HG02798 (cell line): Measurements from ENCODE around the gene ZKSCAN5.
A peak's percentile ranks its signal among the peaks of the same experiment; 100 is the strongest.

Source experiments
- ATAC-seq: cut with Tn5 transposase; IDR thresholded peaks from one replicate; pipeline ENCODE4 v1.9.1; 2021; ENCODE audit warnings: mild to moderate bottlenecking; ENCODE audit not compliant: unreplicated experiment, poor library complexity

Gene ZKSCAN5

GRCh38 chr7:99504603-99505323, at the start of gene ZKSCAN5:
ZKSCAN5 (plus strand) TSS chr7:99504662; CDS start chr7:99506045, 1,383 bp downstream.
- peak; percentile 81 for ATAC-seq

DNA sequence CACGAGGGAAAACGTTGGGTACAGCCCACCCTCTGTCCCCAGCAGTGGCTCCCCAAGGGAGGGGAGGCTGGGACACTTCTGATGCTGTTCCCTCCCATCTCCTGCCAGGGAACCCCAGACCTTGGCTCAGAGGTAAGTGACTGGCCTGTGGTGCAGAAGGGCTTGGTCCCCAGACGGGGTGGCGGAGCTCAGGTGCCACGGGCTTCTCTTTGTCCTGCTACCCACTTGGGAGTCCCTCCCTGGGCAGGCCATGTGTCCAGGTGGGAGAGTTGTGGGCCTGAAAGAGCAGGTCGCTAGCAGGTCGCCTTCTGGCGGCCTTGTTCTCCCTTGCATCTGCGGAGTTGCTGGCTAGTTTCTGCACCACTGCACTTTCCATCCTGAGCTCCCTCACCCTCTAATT, 48.6 kb upstream of the ZKSCAN5 start:
- no peak for ATAC-seq

- no peak for ATAC-seq
Observed at GRCh38 chr7:99456288-99456687, 48.2 kb upstream of the ZKSCAN5 start.

GRCh38 chr7:99457050-99457649, 47.3 kb upstream of the ZKSCAN5 start:
- no peak for ATAC-seq

DNA sequence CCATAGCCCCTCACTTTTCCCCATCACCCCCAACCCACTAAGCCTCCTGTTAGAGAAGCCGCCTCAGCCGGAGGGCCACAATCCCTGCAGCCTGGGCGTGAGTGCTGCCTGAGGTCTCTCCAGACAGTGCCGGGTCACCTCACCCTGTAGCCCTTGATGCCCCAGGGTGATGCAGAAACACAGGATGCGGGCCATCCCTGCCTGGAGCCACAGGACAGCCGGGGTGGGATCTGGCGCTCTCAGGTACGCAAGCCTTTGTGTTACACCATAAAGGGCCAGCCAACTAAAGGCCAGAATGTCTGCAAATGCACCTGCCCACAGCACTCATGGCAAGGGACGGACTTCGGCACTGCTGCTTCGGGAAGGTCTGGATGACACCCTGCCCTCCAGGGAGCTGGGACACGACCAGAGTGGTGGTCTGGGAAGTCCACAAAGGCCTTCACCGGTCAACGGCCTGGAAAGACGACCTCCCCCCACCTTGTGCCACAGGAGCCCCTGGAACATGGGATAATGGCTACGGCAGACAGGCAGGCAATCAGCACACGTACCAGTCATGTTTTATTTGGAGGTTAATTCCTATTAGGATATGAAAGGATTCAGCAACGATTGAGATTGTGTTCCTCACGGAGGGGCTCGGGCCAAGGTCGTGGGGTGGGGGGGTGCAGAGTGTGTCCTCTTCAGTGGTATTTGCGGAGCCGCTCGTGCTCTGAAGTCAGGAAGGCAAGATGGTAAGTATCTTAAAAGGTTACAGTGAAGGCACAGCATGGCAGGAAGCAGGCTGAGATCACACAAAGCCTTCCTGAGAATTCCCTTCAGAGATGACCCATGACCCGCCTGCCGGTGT, 46.6 kb upstream of the ZKSCAN5 start:
- ATAC-seq: no peak

- ATAC-seq: no peak
Observed at GRCh38 chr7:99459087-99459486, 45.4 kb upstream of the ZKSCAN5 start.

DNA sequence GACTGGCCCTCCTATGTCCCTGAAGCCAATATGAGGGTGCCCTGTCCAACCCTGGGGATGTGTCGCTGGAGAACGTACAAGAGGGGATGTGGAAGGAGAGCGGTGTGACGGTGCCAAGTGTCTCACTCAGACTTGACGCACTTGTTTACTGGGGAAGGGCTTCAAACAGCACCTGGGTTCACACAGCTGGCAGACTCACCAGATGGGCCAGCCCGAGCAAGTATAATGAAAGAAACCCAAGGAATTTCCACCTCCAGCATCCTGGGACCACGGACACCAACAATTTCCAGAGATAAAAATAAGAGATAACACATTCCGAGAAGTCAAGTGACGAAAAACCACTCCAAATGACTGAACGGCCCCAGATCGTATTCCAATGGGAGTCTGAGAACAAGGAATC, 43.8 kb upstream of the ZKSCAN5 start:
- ATAC-seq: no peak

DNA sequence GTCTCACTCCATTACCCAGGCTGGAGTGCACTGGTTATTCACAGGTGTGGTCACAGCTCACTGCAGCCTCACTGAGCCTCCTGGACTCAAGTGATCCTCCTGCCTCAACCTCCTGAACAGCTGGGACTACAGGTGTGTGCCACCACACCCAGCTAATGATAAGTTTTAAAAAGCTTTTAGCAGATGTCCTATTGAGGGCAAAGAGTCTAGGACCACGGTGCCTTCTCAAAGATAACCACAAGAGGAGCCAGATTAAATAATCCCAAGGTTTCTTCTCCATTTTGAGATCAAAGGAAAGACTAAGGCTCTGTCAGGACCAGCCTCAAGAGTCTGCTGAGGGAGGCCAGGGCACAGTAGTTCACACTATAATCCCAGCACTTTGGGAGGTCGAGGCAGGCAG, 43.2 kb upstream of the ZKSCAN5 start:
- ATAC-seq: no peak

DNA sequence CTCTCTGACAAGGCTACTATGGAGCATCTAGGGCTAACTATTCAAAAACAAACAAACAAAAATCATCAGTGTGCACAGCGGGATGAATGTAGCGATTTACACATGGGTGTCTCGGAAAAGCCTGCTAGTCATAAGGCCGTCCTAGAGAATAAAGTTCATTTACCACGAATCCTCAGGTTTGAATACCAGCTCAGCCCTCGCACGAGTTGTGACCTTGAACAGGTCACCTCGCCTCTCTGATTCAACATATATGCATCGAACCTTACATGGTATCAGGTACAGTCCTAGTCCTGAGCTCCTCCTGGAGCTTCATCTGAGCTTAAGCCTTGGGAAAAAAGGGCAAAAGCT, 39.1 kb upstream of the ZKSCAN5 start:
- peak; percentile 3 for ATAC-seq

DNA sequence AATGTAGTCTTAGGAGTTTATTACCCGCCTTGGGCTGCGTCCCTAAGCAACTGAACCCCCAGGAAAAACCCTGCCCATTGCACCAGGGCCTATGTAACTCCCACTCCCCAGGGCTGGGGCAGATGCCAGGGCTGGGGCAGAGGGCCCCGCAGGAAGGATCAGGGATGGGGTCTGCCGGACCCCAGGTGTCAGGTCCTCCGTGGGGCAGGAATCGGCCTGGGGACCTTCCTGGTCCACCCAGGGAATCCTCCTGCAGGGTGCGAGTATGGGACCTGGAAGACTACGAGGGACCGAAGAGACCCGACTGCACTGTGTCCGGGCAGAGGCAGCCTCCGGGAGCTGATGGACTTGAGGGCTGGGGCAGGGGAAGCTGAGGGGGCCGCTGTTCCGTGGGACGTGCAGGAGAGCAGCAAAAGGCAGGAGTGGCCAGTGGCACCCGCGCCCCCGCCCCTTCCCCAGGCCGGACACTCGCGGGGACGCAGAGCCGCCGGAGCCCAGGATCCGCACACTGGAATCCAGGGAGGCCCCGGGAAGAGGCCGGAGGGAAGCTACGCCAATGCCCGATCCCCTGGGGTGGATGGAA, 36.0 kb upstream of the ZKSCAN5 start:
- no peak for ATAC-seq

DNA sequence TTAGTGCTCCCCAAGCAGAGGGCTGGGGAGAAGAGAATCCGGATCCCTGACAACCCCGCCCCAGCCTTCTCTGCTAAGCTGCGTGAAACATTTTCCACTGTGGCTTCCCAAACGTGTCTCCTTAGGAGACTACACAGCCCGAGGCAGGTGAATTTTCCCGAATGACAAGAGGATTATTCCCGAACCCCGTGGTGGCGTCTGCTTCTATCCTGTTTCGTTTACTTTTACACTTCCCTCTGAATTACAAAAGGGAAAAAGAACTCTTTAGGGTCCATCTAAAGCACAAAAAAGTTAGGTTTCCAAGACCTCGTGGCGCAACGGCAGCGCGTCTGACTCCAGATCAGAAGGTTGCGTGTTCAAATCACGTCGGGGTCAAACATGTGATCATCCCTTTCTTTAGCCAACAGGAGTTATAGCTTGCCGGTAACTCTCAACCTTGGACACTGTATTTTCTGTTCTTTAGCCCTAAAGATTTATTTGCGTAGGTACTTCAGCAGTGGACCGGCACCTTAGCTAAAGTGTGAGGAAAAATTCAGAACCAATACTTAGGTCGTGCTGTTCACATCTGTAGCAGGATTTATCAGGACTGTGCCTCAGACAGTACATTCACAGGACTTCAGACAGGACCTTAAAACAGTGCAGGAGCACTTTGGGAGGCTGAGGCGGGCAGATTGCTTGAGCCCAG, 34.9 kb upstream of the ZKSCAN5 start:
- no peak for ATAC-seq

DNA sequence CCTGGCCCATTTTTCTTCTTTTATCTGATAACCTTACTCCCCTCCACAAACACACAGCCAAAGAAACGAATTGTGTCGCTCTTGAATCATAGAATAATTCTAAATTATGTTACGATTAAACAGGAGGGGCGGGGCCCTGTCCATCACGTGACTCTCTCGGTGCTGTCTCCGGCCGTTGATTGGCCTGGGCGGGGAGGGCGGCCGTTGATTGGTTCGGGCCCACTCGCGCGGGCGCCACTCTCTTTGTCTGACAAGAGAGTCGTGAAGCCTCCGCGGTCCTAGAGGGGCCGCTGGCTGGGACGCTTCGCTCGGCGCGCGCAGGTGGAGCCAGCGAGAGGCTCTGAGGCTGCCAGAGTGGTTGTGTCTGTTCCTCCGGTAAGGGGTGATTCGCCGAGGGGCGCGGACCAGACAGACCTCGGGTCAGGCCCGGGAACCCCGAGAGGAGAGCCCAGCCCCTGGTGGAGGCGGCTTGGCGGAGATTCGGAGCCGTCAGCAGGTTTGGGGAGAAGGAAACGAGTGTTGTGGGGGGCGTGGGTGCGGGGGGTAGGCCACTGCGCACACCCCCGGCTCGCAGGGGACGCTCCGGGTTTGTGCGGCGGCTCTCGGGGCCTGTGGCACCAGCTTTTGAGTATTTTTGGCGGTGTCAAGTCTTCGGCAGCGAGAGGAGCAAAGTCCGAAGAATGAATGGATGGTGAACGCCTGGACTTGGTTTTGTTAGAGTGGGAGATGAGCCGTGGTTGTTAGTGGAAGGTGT, 31.7 kb upstream of the ZKSCAN5 start, which contains the start of gene ZNF789:
Gene ZNF789 (plus strand): TSS at position 330 of the 754 bp plus-strand sequence. CDS start 3,567 bp downstream, outside the sequence.
- ATAC-seq: peak; percentile 97

GRCh38 chr7:99473315-99473596, 31.2 kb upstream of the ZKSCAN5 start:
- no peak for ATAC-seq

DNA sequence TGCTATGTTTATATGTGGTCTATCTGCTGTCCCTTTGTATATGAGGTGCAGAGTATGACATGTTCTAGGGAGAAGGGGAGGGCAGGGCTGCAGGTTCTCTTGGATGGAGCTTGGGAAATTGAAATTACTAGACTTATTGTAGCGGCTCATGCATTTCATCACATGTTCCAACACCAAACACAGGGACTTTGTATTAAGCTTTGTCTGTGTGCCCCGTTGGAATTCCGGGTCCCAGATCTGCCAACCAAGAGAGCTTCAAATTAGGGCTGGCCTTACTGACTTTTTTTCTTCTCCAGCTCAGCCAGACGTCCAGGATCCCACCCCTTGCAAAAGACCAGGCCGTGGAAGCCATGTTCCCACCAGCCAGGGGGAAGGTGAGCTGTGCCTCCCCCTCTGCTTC, 28.4 kb upstream of the ZKSCAN5 start:
- ATAC-seq: no peak

- no peak for ATAC-seq
Observed at GRCh38 chr7:99478464-99479440, 25.7 kb upstream of the ZKSCAN5 start.

- ATAC-seq: no peak
Observed at GRCh38 chr7:99485094-99485493, 19.4 kb upstream of the ZKSCAN5 start.

DNA sequence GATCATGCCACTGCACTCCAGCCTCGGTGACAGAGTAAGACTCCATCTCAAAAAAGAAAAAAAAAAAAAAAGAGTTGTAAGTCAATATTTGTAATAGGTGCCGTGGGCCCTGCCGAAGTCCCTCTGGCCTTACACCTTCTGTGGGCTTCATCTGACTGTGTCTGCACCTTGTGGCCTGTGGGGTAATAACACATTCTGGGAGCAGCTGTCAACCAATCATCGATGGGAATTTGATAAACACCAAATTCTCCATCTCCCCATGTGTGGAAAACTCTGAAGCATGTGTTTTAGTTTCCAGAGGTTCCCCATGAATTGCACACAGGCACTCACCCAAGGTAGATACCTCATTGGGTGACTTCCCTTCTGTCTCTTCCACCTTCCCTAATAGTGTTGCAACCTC, 15.2 kb upstream of the ZKSCAN5 start:
- ATAC-seq: no peak

DNA sequence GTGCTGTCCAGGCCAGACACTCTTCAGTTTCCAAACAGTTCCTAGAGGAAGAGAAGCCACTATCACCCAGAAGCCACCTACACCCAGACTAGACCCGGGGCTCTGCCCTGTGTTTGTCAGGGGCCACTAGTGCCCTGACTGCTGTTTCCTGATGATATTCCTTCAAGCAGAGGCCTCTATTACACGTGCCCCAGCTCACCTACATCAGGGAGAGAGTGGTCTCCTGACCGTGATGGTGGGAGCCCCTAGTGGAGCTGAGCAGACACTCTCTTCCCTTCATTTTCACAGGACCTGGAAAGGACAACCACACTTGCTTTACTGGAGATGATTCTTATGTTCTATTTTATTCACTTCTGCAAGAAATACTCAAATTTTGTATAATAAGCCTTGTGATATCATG, 13.6 kb upstream of the ZKSCAN5 start:
- ATAC-seq: no peak

DNA sequence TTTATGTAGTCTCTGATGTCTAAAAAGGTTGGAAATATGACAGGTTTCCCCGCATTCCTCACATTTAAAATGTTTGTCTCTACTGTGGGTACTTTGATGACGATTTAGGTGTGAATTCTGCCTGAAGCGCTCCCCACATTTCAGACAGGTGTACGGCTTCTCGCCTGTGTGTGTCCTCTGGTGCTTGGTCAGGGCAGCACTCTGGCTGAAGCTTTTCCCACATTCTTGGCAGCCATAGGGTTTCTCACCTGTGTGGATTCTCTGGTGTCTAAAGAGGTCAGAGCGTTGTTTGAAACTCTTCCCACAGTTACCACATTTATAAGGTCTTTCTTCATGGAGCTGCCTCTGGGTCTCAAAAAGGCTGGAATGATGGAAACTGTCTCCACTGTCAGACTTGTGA, 10.6 kb upstream of the ZKSCAN5 start:
- no peak for ATAC-seq
